ENCODE measurements around the gene LRRC36. TPM values are rescaled to one million over a fixed set of nuclear protein-coding genes. Genes with fewer than 3 reads are reported as not detected.

Gene LRRC36
- total RNA-seq, 1 donor from 2014 or later, result 1.6 TPM

DNA sequence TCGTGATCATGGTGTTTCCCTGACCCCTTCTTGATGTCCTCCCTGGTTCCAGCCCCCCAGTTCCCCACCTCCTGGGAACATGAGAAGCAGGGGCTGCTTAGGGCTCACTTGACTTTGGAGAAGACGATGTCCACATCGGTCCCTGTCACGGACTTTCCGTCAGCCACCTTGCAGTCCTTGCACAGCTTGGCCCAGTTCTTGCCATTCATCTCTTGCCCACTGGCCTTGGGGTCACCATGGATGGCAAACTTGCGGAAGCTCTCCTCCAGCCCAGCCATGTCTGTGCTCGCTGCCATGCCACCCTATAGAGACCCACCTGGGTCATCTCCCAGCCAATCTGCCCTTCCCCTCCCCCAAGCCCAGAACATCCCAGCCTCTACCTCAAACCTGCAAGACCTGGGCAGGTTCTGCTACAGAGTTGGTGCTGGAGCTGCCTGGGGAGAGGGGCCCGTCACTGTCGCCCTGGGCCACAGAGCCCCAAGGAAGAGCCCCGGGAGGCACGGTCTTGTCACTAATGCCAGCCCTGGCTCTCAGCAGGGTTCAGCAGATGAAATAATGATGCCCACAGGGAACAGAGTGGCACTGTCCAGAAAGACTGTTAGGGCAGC lies 64.3 kb downstream of the LRRC36 start:
- DNase-seq (ENCODE audit: low read depth), result no peak

DNA sequence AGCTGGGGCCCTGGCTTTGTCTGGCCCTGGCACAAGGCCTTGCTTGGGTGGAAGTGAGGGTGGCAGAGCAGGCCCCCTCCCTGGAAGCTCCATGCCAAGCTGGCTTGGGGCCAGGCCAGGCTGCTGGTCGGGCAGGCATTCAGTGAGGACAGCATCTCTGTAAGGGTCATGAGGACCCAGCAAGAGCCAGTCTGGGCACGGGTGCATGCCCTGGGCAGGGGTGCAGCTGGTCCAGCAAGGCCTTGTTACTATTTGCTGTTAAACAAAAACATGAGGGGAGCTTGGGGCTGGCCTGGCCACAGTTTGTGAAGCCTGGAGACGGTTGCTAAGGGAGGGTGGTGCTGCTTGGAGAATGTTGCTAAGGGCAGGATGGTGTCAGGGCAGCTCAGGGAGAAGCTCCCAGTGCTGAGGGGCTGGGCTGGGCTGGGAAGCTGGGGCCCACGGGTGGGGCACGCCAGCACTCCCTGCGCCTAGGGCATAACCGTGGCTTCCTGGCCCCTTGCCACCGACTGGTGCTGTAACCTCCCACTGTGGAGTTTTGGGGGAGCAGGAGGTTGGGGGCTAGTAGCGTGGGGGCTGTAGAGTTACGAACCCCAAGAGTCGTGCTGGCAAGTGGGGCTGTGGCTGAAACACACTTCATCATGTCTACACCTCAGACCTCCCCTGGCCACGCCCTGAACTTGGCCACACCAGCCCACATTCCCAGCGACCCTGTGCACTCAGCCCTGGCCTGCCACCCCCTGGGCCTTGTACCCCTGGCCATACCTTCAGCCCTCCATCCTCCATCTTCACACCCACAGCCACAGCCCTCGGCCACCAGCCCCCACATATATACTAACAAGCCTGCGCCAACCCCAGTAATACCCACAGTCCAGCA lies 65.0 kb downstream of the LRRC36 start:
- DNase-seq (ENCODE audit: low read depth), result no peak

- DNase-seq (ENCODE audit: low read depth), result no peak
Observed at GRCh38 chr16:67392301-67393059, 65.9 kb downstream of the LRRC36 start.

DNA sequence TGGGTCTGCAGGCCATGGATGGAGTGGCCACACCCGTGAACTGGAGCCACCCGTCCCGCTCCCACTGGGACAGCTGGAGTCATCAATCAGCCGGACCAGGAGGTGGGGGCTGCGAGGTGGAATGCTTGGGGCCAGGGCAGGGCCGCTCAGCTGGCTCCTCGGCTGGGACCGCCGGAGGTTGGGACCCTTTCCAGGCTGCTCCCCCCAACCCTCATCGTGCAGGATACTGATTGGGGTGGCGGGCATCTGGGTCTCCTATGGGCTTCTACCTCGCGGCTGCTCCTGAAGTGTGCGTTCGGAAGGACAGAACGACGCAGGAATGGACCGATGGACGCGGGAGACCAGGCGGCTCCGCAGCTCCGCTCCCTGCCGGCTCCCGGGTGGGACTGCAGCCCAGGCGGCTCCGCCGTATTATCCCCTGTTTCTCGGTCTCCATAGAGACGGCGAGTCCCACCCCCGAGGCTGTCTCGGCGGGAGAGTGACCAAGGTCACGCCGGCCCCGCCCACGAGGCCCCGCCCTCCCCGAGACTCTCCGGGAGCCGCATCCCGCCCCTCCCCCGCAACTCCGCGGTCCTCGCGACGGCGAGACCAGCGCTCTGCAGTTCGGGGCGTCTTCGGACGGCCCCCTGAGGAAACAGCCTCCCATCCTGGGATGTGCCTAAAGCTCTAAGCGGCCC lies 66.6 kb downstream of the LRRC36 start, which contains the start of gene TPPP3:
Gene TPPP3, minus strand, starts transcription at position 388 of the 677 bp plus-strand sequence. CDS start 2,387 bp downstream, outside the sequence.
- peak; percentile 45 for DNase-seq (ENCODE audit: low read depth)

DNA sequence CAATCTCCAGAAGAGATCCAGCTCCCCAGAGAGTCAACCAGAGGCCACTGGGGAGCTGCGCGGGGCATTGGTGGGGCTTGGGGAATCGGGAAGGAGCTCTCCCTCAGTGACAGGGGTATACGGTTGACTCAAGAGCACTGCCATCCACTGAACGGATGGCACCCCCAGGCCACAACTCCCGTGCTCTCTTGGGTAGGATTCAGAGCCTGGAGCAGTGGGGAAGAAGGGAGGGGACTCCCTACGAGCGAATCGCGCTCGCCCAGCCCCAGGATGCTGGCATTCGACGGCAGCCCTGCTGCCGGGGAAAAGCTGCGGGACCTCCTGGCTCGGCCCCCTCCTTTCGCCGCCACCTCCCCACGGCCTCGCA lies 67.2 kb downstream of the LRRC36 start:
- DNase-seq (ENCODE audit: low read depth), result no peak

- DNase-seq (ENCODE audit: low read depth), result no peak
Observed at GRCh38 chr16:67394155-67395104, 67.8 kb downstream of the LRRC36 start.

DNA sequence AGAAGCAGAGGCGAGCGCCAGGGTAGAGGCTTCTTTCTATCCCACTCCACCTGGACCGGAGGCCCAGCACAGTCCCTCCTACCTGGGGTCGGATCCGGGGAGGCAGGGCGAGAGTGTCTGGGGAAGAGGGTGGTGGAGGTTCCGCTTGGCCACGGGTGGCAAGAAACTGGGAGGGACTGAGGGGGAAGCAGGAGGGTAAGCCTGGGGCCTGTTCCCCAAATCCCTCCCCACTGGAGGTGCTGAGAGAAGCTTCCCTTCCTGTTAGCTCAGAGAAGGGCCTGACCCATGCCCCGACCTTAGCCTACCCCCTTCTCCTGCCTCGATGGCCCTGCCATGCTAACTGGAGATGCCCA lies 68.5 kb downstream of the LRRC36 start:
- no peak for DNase-seq (ENCODE audit: low read depth)

DNA sequence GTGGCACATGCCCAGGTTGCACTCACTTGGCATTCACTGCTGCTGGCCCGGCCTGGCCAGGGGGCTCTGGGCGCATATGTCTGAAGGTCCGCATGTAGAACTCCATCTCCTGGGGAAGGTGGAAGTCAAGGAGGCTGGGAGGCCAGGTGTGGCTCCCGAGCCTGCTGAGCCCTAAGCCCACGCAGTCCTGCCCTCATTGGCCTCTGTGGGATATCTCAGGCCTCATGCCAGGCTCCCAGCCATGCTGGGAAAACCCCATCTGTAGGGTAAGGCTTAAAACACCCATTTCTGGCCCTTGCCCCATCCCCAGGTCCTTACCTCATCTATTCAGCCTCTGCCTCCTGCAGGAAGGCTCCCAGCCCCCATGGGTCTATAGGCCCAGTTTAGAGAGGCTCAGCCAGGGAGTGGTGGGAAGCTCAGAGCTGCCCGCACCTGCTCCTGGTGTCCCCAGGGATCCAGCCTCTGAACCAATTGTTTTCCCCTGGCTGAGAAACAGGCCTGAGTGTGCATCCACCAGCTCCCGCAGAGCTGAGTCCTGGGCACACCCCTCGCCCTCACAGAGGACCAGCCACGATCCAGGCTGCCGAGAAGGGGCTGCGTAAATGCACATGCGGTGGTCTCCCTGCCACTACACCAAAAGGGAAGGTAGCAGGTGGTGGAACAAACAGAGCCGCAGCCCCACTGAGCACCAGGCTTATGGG lies 69.0 kb downstream of the LRRC36 start:
- DNase-seq (ENCODE audit: low read depth), result no peak

GRCh38 chr16:67396159-67397035 lies 69.8 kb downstream of the LRRC36 start:
- peak; percentile 76 for DNase-seq (ENCODE audit: low read depth)

GRCh38 chr16:67397036-67397801 lies 70.6 kb downstream of the LRRC36 start:
- DNase-seq (ENCODE audit: low read depth), result no peak

DNA sequence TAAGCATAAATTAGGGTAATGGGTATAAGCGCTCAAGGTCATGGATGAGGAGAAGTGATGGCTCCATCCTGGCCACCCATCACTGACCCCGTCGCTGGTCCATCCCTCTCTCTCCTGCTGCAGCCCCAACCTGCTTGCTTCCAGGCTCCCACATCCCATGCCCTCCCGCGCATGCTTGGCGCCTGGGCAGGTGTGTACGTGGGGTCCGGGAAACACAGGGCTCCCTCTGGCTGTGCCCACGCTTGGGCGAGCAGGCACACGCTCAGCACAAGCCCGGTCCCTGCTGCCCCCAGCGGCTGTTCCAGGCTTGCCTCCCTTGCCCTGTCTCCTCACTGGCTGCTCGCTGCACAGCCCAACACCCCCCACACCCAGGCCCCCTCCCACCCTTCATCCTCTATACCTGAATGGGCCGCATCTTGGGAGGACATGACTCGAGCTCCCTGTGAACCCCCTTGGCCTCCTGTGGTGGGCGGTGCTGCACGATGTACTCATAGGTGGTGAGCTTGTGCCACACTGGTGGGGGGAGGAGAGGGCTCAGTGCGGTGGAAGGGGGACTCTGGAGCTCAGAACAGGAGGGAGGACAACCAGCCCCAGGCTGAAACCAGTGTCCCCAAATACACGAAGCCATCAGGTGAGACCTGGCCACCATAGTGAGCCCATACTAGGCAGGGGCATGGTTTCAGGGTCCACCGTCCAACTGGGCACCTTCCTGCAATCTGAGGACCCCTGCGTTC lies 71.4 kb downstream of the LRRC36 start:
- DNase-seq (ENCODE audit: low read depth), result no peak

DNA sequence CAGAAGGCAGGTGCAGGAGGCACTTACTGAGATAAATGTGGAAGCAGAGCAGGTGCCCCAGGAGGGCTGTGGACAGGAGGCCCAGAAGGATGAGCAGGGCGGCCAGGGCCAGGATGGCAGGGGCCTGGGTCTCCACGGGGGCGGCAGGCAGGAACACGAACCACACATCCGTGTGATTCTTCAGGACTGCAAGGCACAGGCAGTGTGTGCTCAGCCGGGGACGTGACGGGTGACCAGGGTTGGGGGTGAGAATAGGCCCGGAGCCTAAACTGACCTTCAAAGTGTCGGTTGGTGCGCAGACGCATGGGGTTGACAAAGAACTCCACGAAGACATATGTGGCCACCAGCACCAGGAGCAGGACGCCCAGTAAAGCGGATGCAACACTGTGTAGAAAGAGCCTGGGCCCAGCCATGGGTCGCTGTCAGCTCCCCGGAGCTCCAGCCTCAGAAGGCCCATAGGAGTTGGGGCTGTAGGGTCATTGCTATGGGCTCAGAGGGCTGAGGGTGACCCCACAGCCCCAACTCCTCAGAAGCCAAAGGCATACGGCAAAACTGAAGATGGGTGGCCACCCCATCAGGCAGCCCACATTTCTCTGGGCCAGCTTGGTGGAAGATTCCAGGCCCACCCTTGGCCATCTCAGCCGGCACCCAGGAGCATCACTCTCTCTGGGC lies 72.1 kb downstream of the LRRC36 start:
- DNase-seq (ENCODE audit: low read depth), result no peak

DNA sequence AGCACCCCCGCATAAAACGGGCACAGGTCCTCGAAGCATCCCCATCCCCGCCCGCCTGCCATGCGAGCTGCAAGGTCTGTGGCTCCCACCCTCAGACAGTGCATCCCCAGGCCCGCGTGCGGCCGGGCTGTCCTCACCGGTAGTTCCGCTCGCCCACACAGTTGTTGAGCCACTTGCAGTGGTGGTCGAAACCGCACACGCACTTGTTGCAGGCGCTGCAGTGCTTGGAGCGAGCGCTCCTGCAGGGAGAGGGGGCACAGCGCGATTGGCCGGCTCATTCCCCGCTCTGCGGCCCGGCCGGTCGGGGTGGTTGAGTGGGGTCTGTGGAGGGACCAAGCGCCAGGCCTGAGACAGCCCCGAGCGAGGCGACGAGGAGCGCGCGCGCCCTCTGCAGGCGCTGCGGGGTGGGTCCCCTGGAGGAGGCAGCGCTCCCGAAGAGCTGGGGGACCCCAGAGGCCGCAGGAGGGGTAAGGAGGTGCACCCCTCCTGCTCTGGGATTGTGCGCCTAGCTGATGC lies 72.7 kb downstream of the LRRC36 start:
- no peak for DNase-seq (ENCODE audit: low read depth)

DNA sequence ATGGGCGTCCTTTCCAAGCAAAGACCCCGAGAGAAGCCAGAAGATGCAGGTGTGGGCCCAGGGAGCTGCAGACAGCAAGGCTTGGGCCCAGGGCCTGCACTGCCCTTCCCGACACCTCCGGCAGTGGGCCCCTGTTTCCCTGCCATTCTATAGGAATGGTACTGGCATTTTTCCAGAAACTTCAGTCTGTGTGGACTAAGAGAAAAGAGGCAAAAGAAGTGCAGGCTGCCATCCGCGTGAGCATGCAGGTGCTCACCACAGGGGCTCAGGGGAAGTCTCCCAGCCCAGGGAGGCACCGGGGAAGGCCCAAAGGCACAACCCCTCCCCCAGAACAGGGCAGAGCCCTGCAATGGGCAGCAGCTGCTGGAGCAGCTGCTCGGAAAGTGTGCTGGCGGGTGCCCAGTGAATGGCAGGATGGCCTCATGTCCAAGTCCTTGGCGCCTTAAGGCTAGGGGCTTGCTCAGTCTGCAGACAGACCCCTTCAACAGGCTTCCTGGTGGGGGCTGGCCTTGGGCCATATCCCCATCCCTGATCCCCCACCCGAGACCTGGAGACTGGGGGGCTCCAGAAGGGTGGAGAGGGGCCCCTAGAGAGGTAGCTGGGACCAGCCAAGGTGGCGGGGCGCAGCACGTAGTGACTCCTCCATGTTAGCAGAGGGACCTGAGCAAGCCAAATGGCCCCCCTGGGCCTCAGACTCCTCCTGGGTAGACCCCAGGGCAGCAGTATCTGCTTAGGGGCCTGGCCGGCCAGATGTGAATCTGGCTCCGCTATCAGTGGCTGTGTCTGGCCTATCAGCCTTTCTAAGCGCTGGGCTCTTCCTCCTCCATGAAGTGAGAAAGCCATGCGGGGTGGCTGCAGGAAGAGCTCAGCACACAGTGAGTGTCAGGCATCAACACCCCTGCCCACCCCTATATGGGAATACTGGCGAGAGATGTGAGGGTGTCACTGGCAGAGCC lies 73.4 kb downstream of the LRRC36 start:
- no peak for DNase-seq (ENCODE audit: low read depth)

GRCh38 chr16:67400901-67401300 lies 74.3 kb downstream of the LRRC36 start:
- no peak for DNase-seq (ENCODE audit: low read depth)

Measured in renal cortical epithelial cell (primary cell).